SJSA1 (cell line): Measurements from ENCODE around the gene CEP85. TPM values are rescaled to one million over a fixed set of nuclear protein-coding genes. Genes with fewer than 3 reads are reported as not detected.
"Not testable (repeated sequence)": the region's sequence is repeated elsewhere in the genome, so short reads cannot be mapped to it uniquely, and the experiment has no call there.

Experiments used
- DNase-seq, 2 experiments: peaks; one replicate each; pipeline ENCODE4 v3.0.0-alpha.2; 2015 to 2020; ENCODE audit warnings: low spot score in 2 of 2, low read depth in 1 of 2
- H3K27ac ChIP-seq: fragments of 250-450 bp; sonication (Bioruptor Pico); 2 replicates; pipeline ENCODE4 v1.5.1; 2020; ENCODE audit warnings: mild to moderate bottlenecking, moderate library complexity
- H3K27me3 ChIP-seq: fragments of 250-450 bp; sonication (Bioruptor Pico); replicated peaks from 2 replicates; pipeline ENCODE4 v1.5.1; 2020; ENCODE audit warnings: mild to moderate bottlenecking, moderate library complexity
- H3K36me3 ChIP-seq: fragments of 250-450 bp; sonication (Bioruptor Pico); 2 replicates; pipeline ENCODE4 v1.5.1; 2020; ENCODE audit warnings: mild to moderate bottlenecking
- H3K4me1 ChIP-seq: fragments of 250-450 bp; sonication (Bioruptor Pico); replicated peaks from 2 replicates; pipeline ENCODE4 v1.6.1; 2021; ENCODE audit warnings: mild to moderate bottlenecking
- H3K4me3 ChIP-seq: fragments of 250-450 bp; sonication (Bioruptor Pico); 2 replicates; pipeline ENCODE4 v1.5.1; 2020; ENCODE audit warnings: mild to moderate bottlenecking
- H3K9me3 ChIP-seq: fragments of 250-450 bp; sonication (Bioruptor Pico); replicated peaks from 2 replicates; pipeline ENCODE4 v1.5.1; 2020; ENCODE audit warnings: mild to moderate bottlenecking
- total RNA-seq: library from RNA; depleted of rRNA; stranded (reverse); fragments of >200 nt; shearing (Covaris generic); gene quantifications from 2 replicates; pipeline ENCODE4 v1.2.3, GENCODE V29; 2014

CEP85 gene
- total RNA-seq, 1 experiment from 2014 or later: 56.6 TPM

DNA sequence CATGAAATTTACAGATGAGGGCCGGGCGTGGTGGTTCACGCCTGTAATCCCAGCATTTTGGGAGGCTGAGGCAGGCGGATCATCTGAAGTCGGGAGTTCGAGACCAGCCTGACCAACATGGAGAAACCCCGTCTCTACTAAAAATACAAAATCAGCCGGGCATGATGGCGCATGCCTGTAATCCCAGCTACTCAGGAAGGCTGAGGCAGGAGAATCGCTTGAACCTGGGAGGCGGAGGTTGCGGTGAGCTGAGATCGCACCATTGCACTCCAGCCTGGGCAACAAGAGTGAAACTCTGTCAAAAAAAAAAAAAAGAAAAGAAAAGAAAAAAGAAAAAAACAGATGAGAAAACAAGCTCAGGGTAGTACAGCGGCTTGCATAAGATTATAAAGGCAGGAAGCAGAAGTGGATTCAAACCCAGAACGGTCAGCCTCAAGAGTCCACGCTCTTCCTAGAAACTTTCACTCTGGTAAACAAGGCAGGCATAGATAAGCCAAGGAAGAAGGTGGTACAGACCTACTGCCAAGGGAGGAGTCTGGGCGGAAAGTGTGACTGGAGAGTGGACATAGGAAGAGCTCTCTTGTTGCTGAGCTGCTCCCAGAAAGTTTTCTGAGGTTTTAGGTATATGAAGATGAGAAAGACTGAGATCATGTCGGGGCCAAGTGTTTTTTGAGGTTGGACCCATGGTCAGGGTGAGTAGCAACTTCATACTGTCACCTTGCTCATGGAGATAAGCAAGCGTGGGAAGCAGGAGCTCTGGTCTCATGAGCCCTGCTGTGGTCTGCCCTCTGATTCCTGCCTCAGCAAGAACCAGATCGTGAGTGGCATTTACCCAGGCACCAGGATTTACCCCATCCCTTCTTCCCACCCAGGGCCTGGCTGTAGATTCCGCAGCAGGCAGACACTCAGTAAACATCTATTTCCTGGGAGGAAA is 74.2 kb downstream of the CEP85 start:
- H3K4me1 ChIP-seq, H3K4me3 ChIP-seq, H3K27me3 ChIP-seq, H3K36me3 ChIP-seq, H3K27ac ChIP-seq, H3K9me3 ChIP-seq, DNase-seq: not testable (repeated sequence)

DNA sequence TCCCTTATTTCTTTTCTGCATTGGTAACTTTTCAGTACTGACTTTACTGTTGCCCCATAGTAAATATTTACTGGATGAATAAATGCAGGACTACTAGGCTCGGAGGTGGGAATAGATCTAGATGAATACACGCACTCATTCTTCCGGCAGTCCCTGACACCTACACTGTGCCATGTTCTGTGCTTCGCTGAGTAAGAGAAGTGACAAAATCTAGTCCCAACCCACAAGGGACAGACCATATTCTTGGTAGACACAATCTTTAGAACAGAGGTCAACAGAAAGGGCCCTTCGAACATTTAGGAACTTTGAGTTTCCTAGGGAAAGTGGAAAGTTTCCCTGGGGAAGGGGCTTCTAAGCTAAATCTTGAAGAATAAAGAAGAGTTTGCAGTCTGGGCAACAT is 80.5 kb downstream of the CEP85 start:
- H3K4me3 ChIP-seq: no peak overlapping the region
- H3K36me3 ChIP-seq: no peaks in the 10 kb centered on the region
- no peak for DNase-seq
- peaks cover 10% of the 10 kb centered on the region; the same call in 1 of the 2 replicates for H3K27me3 ChIP-seq
- H3K27ac ChIP-seq: no peak overlapping the region
- H3K4me1 ChIP-seq: no peaks in the 10 kb centered on the region
- H3K9me3 ChIP-seq: no peaks in the 10 kb centered on the region

DNA sequence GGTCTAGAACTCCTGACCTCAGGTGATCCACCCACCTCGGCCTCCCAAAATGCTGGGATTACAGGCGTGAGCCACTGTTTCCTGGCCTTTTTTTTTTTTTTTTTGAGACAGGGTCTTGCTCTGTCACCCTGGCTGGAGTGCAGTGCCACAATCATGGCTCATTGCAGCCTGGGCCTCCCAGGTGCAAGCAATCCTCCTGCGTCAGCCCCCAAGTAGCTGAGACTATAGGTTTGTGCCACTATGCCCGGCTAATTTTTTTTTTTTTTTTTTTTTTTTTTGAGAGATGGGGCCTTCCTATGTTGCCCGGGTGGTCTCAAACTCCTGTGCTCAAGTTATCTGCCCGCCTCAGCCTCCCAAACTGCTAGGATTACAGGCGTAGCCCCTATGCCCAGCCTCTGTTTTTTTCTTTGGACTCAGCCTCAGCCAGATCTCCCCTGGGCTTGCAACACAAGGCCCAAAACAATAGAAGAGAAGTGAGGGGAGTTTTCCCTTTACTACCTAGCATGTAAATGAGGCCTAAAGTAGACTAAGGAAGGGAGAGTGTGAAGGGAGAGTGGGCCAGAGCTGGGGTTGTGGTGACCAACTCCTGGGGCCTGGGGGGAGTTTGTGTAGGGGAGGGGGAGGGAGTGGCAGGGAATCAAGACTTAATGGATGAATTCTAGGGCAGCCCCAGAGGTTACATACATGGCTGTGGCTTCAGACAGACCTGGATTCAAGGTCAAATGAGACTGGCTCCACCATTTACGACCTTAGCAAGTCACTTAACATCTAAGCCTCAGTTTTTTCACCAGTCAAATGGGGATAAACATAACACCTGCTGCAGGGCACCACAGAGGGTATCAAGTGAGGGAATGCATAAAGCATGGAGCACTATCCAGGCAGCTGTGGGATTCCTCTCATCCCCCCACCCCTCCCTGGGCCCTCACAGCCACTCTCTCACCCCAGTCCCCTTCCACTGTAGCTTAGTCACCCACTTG is 82.2 kb downstream of the CEP85 start:
- no peak for DNase-seq
- no peak overlapping the region for H3K27ac ChIP-seq
- peaks cover 1% of the 10 kb centered on the region for H3K4me1 ChIP-seq
- no peaks in the 10 kb centered on the region for H3K9me3 ChIP-seq
- no peaks in the 10 kb centered on the region for H3K36me3 ChIP-seq
- peaks cover 10% of the 10 kb centered on the region; the same call in 1 of the 2 replicates for H3K27me3 ChIP-seq
- H3K4me3 ChIP-seq: no peak overlapping the region

DNA sequence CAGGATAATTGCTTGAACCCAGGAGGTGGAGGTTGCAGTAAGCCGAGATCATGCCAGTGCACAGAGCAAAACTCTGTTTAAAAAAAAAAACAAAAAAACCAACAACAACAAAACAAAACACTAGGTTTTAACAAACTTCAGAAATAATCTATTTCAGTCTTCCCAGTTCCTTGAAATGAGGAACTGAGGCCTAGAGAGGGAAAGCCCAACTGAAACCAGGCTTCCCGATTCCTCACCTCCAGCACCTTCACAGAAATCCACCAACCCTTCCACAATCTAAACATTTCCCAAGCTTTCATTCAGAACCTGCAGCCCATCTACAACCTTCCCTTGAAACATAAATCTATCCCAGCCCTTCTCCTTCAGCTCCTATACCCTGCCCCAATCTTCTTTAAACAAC is 83.1 kb downstream of the CEP85 start:
- Histone ChIP-seq H3K4me3 (no peak overlapping the region), H3K36me3 (0 out of 2 replicates have a peak, but pooled peaks cover 2% of the 10 kb centered on the region), H3K27ac (no peak overlapping the region), H3K27me3 (peaks cover 7% of the 10 kb centered on the region; the same call in 1 of the 2 replicates), H3K9me3 (no peaks in the 10 kb centered on the region), H3K4me1 (peaks cover 5% of the 10 kb centered on the region)
- DNase-seq: no peak

DNA sequence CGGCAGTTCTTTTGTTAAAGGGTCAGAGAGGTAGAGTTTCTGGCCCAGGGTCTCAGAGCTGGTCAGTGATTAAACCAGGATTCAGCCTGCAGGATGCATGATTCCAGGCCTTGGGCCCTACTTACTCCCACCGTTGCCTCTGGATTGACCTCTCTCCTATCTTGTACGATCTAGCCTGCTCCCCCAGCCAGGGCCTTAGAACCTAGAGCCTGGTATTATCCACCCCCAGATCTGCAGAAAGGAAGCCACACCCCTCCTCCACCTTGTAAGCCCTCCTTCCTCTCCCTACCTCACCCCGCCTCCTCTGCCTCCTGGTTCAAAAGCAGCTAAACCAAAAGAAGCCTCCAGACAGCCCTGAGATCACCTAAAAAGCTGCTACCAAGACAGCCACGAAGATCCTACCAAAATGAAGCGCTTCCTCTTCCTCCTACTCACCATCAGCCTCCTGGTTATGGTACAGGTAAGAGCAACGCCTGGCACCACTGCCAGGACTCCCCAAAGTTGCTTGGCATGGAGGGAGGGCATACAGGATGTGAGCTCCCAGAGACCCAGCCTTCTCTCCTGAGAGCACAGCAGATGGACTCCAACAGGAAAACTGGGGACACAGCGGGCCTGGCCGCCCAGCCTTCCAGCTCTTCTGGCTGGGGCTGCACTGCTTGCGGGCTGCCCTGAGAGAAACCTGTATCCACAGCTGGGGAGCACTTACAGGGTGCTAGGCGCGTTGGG is 83.8 kb downstream of the CEP85 start, which contains the start of gene CD52:
Gene CD52 (plus strand): TSS at position 347 of the 726 bp plus-strand sequence. CDS start 60 bp downstream, at position 407.
- Histone ChIP-seq H3K4me1 (peaks cover 5% of the 10 kb centered on the region), H3K27me3 (0 out of 2 replicates have a peak, but pooled peaks cover 3% of the 10 kb centered on the region), H3K27ac (no peak within 1 kb of the TSS), H3K9me3 (no peaks in the 10 kb centered on the region), H3K36me3 (0 out of 2 replicates have a peak, but pooled peaks cover 2% of the 10 kb centered on the region), H3K4me3 (no peak within 1 kb of the TSS)
- DNase-seq: no peak

DNA sequence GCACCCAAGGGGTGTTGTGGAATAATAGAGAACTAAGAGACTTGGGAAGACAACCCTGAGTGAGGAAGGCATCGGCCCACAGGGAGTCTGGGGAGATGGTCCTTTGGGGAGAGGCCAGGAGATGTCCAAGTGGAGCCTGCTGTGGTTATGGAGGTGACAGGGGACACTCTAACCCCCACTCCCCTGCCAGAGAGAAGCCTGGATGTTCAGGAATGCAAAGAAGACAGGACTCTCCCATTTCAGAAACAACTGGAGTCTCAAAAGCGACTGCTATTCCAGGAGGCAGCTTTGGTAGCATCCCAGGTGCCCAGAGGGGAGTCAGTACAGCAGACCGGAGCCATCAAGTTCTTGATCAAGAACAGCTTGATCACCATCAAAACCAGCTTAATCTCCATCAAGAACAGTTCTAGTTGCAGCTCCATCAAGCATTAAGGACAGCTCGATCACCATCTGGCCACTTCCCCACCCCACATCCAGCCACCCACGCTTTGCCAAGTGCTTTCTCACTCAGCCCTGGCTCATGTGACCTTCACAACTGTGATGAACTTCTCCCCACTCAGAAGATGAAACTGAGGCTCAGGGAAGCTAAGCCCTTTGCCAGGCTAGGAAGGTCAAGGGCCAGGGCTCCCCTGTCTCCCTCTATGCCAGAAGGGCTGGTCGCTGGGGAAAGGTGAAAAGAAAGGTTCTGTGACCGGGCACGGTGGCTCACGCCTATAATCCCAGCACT is 84.5 kb downstream of the CEP85 start:
- Histone ChIP-seq H3K4me3 (no peak overlapping the region), H3K27ac (no peak overlapping the region), H3K9me3 (no peaks in the 10 kb centered on the region), H3K4me1 (peaks cover 5% of the 10 kb centered on the region), H3K36me3 (0 out of 2 replicates have a peak, but pooled peaks cover 2% of the 10 kb centered on the region), H3K27me3 (no peaks in the 10 kb centered on the region)
- DNase-seq: no peak

DNA sequence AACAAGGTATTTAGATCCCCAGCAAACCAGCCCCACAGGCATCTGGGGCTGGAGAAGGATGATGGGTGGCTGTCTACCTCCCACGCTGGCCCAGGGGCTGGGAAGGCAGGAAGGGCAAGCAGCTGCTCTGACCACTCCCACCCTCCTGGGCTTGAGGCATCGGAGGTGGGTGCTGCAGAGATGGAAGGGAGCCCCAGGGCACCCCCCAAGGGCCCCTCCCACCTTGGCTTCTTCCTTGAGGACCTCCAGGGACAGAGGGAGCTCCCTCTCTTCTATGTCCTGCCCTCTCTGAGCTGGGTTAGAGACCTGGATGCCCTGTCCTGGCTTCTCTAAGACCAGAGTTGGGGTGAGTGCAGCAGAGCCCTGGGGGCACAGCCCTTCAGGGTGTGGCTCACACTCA is 86.9 kb downstream of the CEP85 start:
- Histone ChIP-seq H3K27ac (no peak overlapping the region), H3K4me1 (peaks cover 5% of the 10 kb centered on the region), H3K36me3 (0 out of 2 replicates have a peak, but pooled peaks cover 2% of the 10 kb centered on the region), H3K4me3 (no peak overlapping the region), H3K9me3 (no peaks in the 10 kb centered on the region), H3K27me3 (peaks cover 5% of the 10 kb centered on the region; the same call in 1 of the 2 replicates)
- DNase-seq: no peak

DNA sequence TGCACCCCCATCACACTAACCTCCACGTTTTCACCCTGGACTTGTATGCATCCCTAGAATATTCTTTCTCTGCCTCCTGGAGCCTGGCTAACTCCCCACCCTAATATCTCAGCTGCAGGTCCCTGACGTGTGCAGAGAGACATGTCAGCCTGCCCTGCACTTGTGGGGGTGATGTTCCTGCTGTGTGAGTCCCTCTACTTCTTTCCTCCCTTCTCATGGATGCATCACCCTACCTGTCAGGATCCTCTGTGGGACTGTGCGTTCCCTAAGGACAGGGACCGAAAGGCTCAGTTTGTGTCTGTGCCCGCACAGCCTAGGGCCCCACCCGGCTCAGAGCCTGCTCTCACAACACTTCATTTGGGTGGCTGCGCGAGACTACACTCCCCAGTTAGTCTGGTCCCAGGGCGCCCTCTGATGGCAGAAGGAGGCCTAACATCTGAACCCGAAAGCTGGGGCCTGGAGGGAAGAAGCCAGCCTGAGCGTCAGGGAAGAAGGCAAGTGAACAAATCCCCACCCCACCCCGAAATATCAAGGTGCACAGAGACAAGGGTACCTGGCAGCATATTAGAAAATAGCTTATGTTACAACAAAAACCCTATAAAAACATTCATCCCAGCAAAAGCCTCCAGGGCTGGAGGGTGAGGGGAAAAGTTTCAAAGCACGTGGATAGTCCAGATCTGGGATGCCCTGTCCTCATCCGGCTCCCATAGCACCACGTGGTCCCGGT is 87.5 kb downstream of the CEP85 start:
- no peak overlapping the region for H3K27ac ChIP-seq
- no peak overlapping the region for H3K4me3 ChIP-seq
- 0 out of 2 replicates have a peak, but pooled peaks cover 2% of the 10 kb centered on the region for H3K36me3 ChIP-seq
- peaks cover 5% of the 10 kb centered on the region for H3K4me1 ChIP-seq
- peak; percentile 80 to 89 for DNase-seq
- peaks cover 5% of the 10 kb centered on the region; the same call in 1 of the 2 replicates for H3K27me3 ChIP-seq
- H3K9me3 ChIP-seq: no peaks in the 10 kb centered on the region

DNA sequence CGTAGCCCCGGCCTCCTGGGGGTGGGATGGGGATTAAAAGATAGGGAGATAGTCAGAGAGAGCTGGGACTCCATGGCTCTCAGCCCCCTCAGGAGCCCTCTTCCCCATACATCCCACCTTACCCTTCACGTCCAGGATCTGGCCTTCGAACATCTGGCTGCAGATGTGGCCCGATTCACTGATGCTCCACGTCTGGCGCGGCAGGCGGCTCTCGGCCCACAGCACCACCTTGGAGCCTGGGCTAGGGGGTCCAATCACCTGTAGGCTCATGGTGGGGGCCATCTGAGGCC is 88.0 kb downstream of the CEP85 start:
- Histone ChIP-seq H3K27me3 (peaks cover 5% of the 10 kb centered on the region; the same call in 1 of the 2 replicates), H3K9me3 (no peaks in the 10 kb centered on the region), H3K36me3 (0 out of 2 replicates have a peak, but pooled peaks cover 2% of the 10 kb centered on the region), H3K4me3 (no peak overlapping the region), H3K27ac (no peak overlapping the region), H3K4me1 (peaks cover 5% of the 10 kb centered on the region)
- no peak for DNase-seq

DNA sequence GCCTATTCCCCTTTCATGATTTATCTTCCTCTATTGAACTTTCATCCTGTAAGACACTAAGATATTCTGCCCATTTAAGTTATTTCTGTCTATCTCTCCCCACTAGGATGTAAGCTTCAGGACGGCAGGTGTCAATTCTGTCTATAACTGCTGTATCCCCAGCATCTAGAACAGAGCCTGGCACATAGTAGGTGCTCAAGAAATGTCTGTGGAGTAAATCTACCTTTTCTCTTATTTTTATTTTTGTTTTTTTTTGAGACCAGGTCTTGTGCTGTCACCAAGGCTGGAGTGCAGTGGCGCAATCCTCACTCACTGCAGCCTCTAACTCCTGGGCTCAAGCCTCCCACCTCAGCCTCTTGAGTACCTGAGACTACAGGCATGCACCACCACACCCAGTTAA is 89.4 kb downstream of the CEP85 start:
- Histone ChIP-seq H3K36me3 (0 out of 2 replicates have a peak, but pooled peaks cover 2% of the 10 kb centered on the region), H3K27ac (no peak overlapping the region), H3K27me3 (peaks cover 5% of the 10 kb centered on the region; the same call in 1 of the 2 replicates), H3K9me3 (no peaks in the 10 kb centered on the region), H3K4me3 (no peak overlapping the region), H3K4me1 (peaks cover 5% of the 10 kb centered on the region)
- DNase-seq: no peak

DNA sequence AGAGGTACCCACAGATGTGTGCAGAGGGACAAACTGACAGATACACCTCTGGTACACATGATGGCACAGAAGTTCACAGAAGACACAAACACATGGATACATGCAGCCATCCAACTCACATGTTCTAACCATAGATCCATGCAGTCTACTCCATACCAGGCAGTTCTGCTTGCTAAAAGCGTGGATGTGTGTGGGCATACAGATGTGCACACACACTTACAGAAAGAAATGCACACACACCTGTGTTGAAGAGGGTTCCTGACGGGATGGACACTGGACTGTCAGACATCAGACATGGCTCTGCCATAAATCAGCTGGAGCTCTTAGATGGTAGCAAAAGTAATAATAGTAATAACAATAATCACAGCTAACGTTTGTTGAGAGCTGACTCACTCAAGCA is 90.5 kb downstream of the CEP85 start:
- Histone ChIP-seq H3K27ac (no peak overlapping the region), H3K4me3 (no peak overlapping the region), H3K36me3 (0 out of 2 replicates have a peak, but pooled peaks cover 2% of the 10 kb centered on the region), H3K9me3 (no peaks in the 10 kb centered on the region), H3K27me3 (peaks cover 5% of the 10 kb centered on the region; the same call in 1 of the 2 replicates), H3K4me1 (peaks cover 5% of the 10 kb centered on the region)
- no peak for DNase-seq

DNA sequence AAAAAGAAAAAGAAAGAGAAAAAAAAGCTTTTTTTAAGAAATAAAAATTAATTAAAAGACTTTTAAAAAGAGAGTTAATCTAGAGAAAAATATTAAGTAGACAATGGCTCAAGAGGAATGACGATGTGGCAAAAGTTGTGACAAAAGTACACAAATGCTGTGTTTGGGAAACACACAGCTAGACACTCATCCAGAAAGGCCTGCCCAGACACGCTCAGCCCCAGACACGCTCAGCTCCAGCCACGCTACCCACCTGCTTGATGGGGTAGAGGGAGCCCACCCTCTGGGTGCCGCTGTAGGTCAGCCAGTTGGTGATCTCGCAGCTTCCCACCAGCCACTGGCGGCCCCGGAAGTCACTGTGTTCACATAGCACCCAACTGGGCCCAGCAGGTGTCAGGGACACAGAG is 94.0 kb downstream of the CEP85 start:
- H3K4me1 ChIP-seq: no peaks in the 10 kb centered on the region
- H3K4me3 ChIP-seq: no peak overlapping the region
- peaks cover 8% of the 10 kb centered on the region; the same call in 1 of the 2 replicates for H3K27me3 ChIP-seq
- H3K27ac ChIP-seq: no peak overlapping the region
- H3K9me3 ChIP-seq: no peaks in the 10 kb centered on the region
- H3K36me3 ChIP-seq: no peaks in the 10 kb centered on the region
- no peak for DNase-seq
